GM12878 (cell line): ENCODE data around the gene GLE1. TPM values are rescaled to one million over a fixed set of nuclear protein-coding genes. Genes with fewer than 3 reads are reported as not detected.
"Not testable (repeated sequence)": the region's sequence is repeated elsewhere in the genome, so short reads cannot be mapped to it uniquely, and the experiment has no call there.

Source experiments
- ATAC-seq: fragments of 200-7000 bp; cut with Tn5 transposase; 3 replicates; pipeline ENCODE4 v1.9.1; 2020; ENCODE audit warnings: mild to moderate bottlenecking, moderate library complexity
- BruUV-seq: library from RNA; stranded (reverse); fragments of 400-500 nt; replicated peaks from 2 replicates; lab custom pipeline; 2021; lab: Mats Ljungman, UMichigan
- CTCF ChIA-PET: fragments of 300-600 bp; sonication (Branson Sonifier 250); formaldehyde crosslinking; extraction: SDS; loops from one replicate; lab custom pipeline; 2021; ENCODE audit warnings: inconsistent platforms; lab: Yijun Ruan, JAX
- POLR2A ChIA-PET: fragments of 350-600 bp; formaldehyde crosslinking; extraction: SDS; loops from one replicate; lab custom pipeline; 2021; ENCODE audit warnings: inconsistent platforms; lab: Charles Lee
- RAD21 ChIA-PET: fragments of 300-600 bp; sonication (Branson Sonifier 250); formaldehyde crosslinking; loops from one replicate; lab custom pipeline; 2023; ENCODE audit warnings: antibody characterized with exemption; ENCODE audit not compliant: unreplicated experiment; lab: Charles Lee
- SMC1A ChIA-PET: fragments of 300-600 bp; sonication (Branson Sonifier 250); formaldehyde crosslinking; loops from one replicate; lab custom pipeline; 2023; ENCODE audit not compliant: unreplicated experiment, uncharacterized antibody; lab: Charles Lee
- DNase-seq: peaks from one replicate; pipeline ENCODE4 v3.0.0-alpha.2; 2011; ENCODE audit warnings: low read depth, low spot score
- FAIRE-seq: peaks from 3 replicates; lab custom pipeline; 2011; peaks lifted over from hg19 to GRCh38; lab: Jason Lieb, UNC
- H2AFZ ChIP-seq: 2 replicates; pipeline ENCODE4 v1.6.0; 2011; ENCODE audit warnings: low read depth, low read length, control low read depth; ENCODE audit not compliant: control insufficient read depth
- H3K27ac ChIP-seq: 2 replicates; pipeline ENCODE4 v1.5.1; 2011; ENCODE audit warnings: control low read depth; ENCODE audit not compliant: control insufficient read depth, insufficient read depth
- H3K27me3 ChIP-seq, 2 experiments: replicated peaks in 1 of 2; 2 replicates each; pipeline versions ENCODE4 v1.6.0 to v1.6.1; 2011; ENCODE audit warnings: low read length in 1 of 2; ENCODE audit not compliant: control insufficient read depth in 2 of 2, insufficient read depth in 2 of 2
- H3K36me3 ChIP-seq, 2 experiments: 2 replicates each; pipeline ENCODE4 v1.5.1; 2011; ENCODE audit warnings: low read length in 1 of 2; ENCODE audit not compliant: control insufficient read depth in 2 of 2, insufficient read depth in 2 of 2
- H3K4me1 ChIP-seq: 2 replicates; pipeline ENCODE4 v1.6.1; 2011; ENCODE audit warnings: mild to moderate bottlenecking, low read length, moderate library complexity, mixed read lengths; ENCODE audit not compliant: control insufficient read depth, insufficient read depth
- H3K4me2 ChIP-seq: 2 replicates; pipeline ENCODE4 v1.6.0; 2011; ENCODE audit warnings: control low read depth; ENCODE audit not compliant: control insufficient read depth, insufficient read depth
- H3K4me3 ChIP-seq: fragments of 200-600 bp; sonication (generic); 2 replicates; pipeline ENCODE4 v1.5.1; 2016
- H3K79me2 ChIP-seq: 2 replicates; pipeline ENCODE4 v1.6.0; 2011; ENCODE audit warnings: low read length; ENCODE audit not compliant: control insufficient read depth, insufficient read depth
- H3K9ac ChIP-seq: 2 replicates; pipeline ENCODE4 v1.8.0; 2011; ENCODE audit warnings: low read length, control low read depth, mixed read lengths; ENCODE audit not compliant: control insufficient read depth, insufficient read depth
- H3K9me3 ChIP-seq: replicated peaks from 3 replicates; pipeline ENCODE4 v1.5.1; 2011; ENCODE audit warnings: mild to moderate bottlenecking, low read length; ENCODE audit not compliant: control insufficient read depth, insufficient read depth
- H4K20me1 ChIP-seq: 2 replicates; pipeline ENCODE4 v1.6.0; 2011; ENCODE audit not compliant: control insufficient read depth, insufficient read depth
- ASH2L ChIP-seq: fragments of 300-600, 200-600 bp; sonication (generic); IDR thresholded peaks from 2 replicates; pipeline ENCODE4 v1.6.1; 2017; ENCODE audit warnings: low read depth, mild to moderate bottlenecking, borderline replicate concordance
- ETV6 ChIP-seq, 2 experiments: fragments of 450-650 bp in 1 of 2; IDR thresholded peaks in 1 of 2; conservative IDR thresholded peaks in 1 of 2; 2 replicates each; pipeline ENCODE4 v1.6.1; 2014; ENCODE audit warnings: antibody characterized with exemption in 1 of 2, borderline replicate concordance in 1 of 2, low read depth in 1 of 2, mild to moderate bottlenecking in 1 of 2, moderate library complexity in 1 of 2
- RBBP5 ChIP-seq: fragments of 200-600 bp; sonication (generic); conservative IDR thresholded peaks from 2 replicates; pipeline ENCODE4 v1.6.1; 2016
- TCF12 ChIP-seq: IDR thresholded peaks from 2 replicates; pipeline ENCODE4 v1.6.1; 2011; ENCODE audit warnings: low read depth, mild to moderate bottlenecking, low read length
- ZBED1 ChIP-seq: IDR thresholded peaks from 2 replicates; pipeline ENCODE4 v1.6.1; 2016; ENCODE audit warnings: borderline replicate concordance
- WGBS: methylation state at CpG from one replicate; pipeline ENCODE4 v1.1.6; 2016; ENCODE audit warnings: low lambda C conversion rate; ENCODE audit not compliant: insufficient replicate concordance, insufficient coverage; ENCODE audit errors: missing lambda C conversion rate; 5-methylcytosine and 5-hydroxymethylcytosine counted together
- in situ Hi-C: fragments of 300-500 bp; cut with MboI; formaldehyde crosslinking; loops from 9 replicates; pipeline ENCODE4 v1.14.3; 2018; ENCODE audit warnings: mixed read lengths
- intact Hi-C: fragments of 100-400 bp; cut with micrococcal nuclease; formaldehyde crosslinking; loops from one replicate; pipeline ENCODE4 v1.14.2; 2022; ENCODE audit not compliant: unreplicated experiment
- polyA plus RNA-seq, 11 experiments: library from polyadenylated mRNA; depleted of rRNA in 4 of 11; unstranded in 6 of 11; stranded (reverse) in 5 of 11; fragments of >200 nt; fragmentation: Nextera tagmentation in 4 of 11; fragmentation: Illumina TruSeq in 1 of 11; extraction: Ambion mirVana in 4 of 11; extraction: Trizol in 1 of 11; gene quantifications; 1 replicate in 1 of 11; 2 replicates in 10 of 11; pipeline versions ENCODE4 v1.2.1 to v1.2.3, GENCODE V29; 2011 to 2016; ENCODE audit warnings: inconsistent platforms in 2 of 11, missing spikeins in 2 of 11, low read depth in 1 of 11
- total RNA-seq, 4 experiments: library from RNA; depleted of rRNA in 3 of 4; stranded (reverse); fragments of >200 nt in 3 of 4; fragmentation: Illumina TruSeq in 1 of 4; extraction: Trizol in 1 of 4; gene quantifications; 2 replicates each; pipeline versions ENCODE4 v1.2.1 to v1.2.3, GENCODE V29; 2013 to 2021
- TF ChIP-seq, protein P1 (sequence below): fragments of 450-650 bp; IDR thresholded peaks from 2 replicates; pipeline ENCODE4 v1.6.1; 2018; ENCODE audit warnings: borderline replicate concordance, mild to moderate bottlenecking; ENCODE audit not compliant: partially characterized antibody
- TF ChIP-seq, protein P2 (sequence below): fragments of 450-650 bp; IDR thresholded peaks from 2 replicates; pipeline ENCODE4 v1.6.1; 2014; ENCODE audit warnings: mild to moderate bottlenecking

GLE1 gene
- total and polyA plus RNA-seq, 10 of the 15 experiments (the other 5 are each of a cell fraction or from before 2014, with no cell fraction given) = 17.4 to 52.0 (median 37.7) TPM

DNA sequence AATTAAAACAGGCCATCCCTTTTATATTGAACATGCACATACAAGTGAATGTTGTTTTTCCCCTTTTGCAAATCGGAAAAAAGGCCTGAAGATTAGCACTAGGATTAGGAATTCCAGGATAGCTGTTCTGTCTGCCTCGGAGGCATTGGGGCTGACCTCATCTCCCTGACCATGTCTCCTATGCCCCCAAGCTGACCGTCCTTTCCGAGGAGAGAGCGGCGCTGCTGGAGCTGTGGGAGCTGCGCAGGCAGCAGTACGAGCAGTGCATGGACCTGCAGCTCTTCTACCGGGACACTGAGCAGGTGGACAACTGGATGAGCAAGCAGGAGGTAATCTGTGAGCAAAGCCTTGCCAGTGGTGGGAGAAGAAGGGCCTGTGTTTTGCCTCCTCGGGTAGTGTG lies 76.2 kb downstream of the GLE1 start (continued):
- TF ChIP-seq ASH2L = no peak
- no peak for TF ChIP-seq ZBED1
- TF ChIP-seq, protein P1, sequence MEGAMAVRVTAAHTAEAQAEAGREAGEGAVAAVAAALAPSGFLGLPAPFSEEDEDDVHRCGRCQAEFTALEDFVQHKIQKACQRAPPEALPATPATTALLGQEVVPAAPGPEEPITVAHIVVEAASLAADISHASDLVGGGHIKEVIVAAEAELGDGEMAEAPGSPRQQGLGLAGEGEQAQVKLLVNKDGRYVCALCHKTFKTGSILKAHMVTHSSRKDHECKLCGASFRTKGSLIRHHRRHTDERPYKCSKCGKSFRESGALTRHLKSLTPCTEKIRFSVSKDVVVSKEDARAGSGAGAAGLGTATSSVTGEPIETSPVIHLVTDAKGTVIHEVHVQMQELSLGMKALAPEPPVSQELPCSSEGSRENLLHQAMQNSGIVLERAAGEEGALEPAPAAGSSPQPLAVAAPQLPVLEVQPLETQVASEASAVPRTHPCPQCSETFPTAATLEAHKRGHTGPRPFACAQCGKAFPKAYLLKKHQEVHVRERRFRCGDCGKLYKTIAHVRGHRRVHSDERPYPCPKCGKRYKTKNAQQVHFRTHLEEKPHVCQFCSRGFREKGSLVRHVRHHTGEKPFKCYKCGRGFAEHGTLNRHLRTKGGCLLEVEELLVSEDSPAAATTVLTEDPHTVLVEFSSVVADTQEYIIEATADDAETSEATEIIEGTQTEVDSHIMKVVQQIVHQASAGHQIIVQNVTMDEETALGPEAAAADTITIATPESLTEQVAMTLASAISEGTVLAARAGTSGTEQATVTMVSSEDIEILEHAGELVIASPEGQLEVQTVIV = no peak
- TF ChIP-seq ETV6 (conservative IDR thresholded peaks at IDR 0.05 in 1 of 2, IDR thresholded peaks at IDR 0.05 in 1 of 2; ENCODE audit: borderline replicate concordance in 1 of 2, low read depth in 1 of 2) = no peak
- no peak for TF ChIP-seq TCF12
- no peak for TF ChIP-seq RBBP5
- TF ChIP-seq, protein P2, sequence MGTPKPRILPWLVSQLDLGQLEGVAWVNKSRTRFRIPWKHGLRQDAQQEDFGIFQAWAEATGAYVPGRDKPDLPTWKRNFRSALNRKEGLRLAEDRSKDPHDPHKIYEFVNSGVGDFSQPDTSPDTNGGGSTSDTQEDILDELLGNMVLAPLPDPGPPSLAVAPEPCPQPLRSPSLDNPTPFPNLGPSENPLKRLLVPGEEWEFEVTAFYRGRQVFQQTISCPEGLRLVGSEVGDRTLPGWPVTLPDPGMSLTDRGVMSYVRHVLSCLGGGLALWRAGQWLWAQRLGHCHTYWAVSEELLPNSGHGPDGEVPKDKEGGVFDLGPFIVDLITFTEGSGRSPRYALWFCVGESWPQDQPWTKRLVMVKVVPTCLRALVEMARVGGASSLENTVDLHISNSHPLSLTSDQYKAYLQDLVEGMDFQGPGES = no peak

DNA sequence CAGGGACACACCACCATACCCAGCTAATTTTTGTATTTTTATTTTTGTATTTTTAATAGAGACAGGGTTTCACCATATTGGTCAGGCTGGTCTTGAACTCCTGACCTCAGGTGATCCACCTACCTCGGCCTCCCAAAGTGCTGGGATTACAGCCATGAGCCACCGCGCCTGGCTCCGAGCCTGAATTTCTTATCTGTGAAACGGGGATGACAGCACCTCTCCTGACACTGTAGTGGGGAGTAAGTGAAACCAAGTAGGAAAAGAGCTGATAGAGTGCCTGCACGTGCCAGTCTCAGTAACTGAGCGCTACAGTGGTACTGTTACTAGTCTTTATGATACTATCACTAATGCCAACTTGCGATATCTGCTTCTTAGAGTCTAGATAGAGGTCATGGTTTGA lies 80.6 kb downstream of the GLE1 start:
- in situ Hi-C loops, H3K4me3 ChIP-seq, H2AFZ ChIP-seq, CTCF ChIA-PET, ATAC-seq, FAIRE-seq, H3K27ac ChIP-seq, DNase-seq, intact Hi-C loops, H3K9me3 ChIP-seq, H3K9ac ChIP-seq, H3K27me3 ChIP-seq, H3K4me1 ChIP-seq, H3K4me2 ChIP-seq, H3K79me2 ChIP-seq, BruUV-seq, H4K20me1 ChIP-seq: not testable (repeated sequence)
- ChIA-PET SMC1A (interaction anchor here (0.6 to 1.1 kb wide), 3 partner anchors 10 to 46 kb away, joined by 3 to 4 read pairs (median 3); no protein-coding TSS in a partner anchor), POLR2A (interaction anchor here (0.7 to 1.1 kb wide), 2 partner anchors 26 to 391 kb away, joined by 3 read pairs; no protein-coding TSS in a partner anchor), RAD21 (interaction anchor here (0.6 kb wide), 1 partner anchor 118 kb away, joined by 5 read pairs; no protein-coding TSS in a partner anchor)
- peaks cover 20 to 24% of the 10 kb centered on the region in 2 experiments; a peak in 3 of 4 replicates for H3K36me3 ChIP-seq
- 99% methylated on average over 8 of the region's 8 CpGs for WGBS

DNA sequence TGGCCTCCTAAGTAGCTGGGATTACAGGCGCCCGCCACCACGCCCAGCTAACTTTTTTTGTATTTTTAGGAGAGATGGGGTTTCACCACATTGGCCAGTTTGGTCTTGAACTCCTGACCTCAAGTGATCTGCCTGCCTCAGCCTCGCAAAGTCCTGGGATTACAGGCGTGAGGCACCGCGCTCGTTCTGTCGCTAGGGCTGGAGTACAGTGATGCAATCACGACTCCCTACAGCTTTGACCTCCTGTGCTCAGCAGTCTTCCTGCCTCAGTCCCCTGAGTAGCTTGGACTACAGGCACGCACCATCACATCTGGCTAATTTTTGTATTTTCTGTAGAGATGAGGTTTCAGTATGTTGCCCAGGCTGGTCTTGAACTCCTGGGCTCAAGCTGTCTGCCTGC lies 82.4 kb downstream of the GLE1 start:
- H3K27me3 ChIP-seq, H3K4me3 ChIP-seq, intact Hi-C loops, BruUV-seq, H3K27ac ChIP-seq, H3K9ac ChIP-seq, FAIRE-seq, DNase-seq, H3K79me2 ChIP-seq, ATAC-seq, H3K9me3 ChIP-seq, H3K4me2 ChIP-seq, in situ Hi-C loops, H2AFZ ChIP-seq, RAD21 ChIA-PET, H3K4me1 ChIP-seq, SMC1A ChIA-PET, H4K20me1 ChIP-seq: not testable (repeated sequence)
- 87% methylated on average over 11 of the region's 11 CpGs for WGBS
- POLR2A ChIA-PET = interaction anchor here (0.6 to 0.7 kb wide), 2 partner anchors 79 to 99 kb away, joined by 3 read pairs; no protein-coding TSS in a partner anchor
- peaks cover 14 to 19% of the 10 kb centered on the region in 2 experiments; a peak in 3 of 4 replicates for H3K36me3 ChIP-seq
- CTCF ChIA-PET = interaction anchor here (1.4 kb wide), 1 partner anchor 9 kb away, joined by 3 read pairs; no protein-coding TSS in a partner anchor
